Tibial nerve (tissue), 4 donors: ENCODE data around the gene PIK3CB. TPM values are rescaled to one million over a fixed set of nuclear protein-coding genes. Genes with fewer than 3 reads are reported as not detected.
"Not testable (repeated sequence)": the region's sequence is repeated elsewhere in the genome, so short reads cannot be mapped to it uniquely, and the experiment has no call there.

Experiments
- DNase-seq, 2 donors: peaks; one replicate each; pipeline ENCODE4 v3.0.0-alpha.2; 2019; ENCODE audit warnings: low spot score in 2 of 2
- H3K27ac ChIP-seq, 4 donors: fragments of 200-600 bp; sonication (generic) in 3 of 4; one replicate each; pipeline ENCODE4 v1.5.1; 2017 to 2019; ENCODE audit warnings: mild to moderate bottlenecking in 1 of 4
- H3K27me3 ChIP-seq, 2 donors: fragments of 200-600 bp; sonication (generic) in 1 of 2; one replicate each; pipeline versions ENCODE4 v1.5.1 to v1.6.0; 2017 to 2019
- H3K36me3 ChIP-seq, 3 donors: fragments of 200-600 bp; sonication (generic); one replicate each; pipeline ENCODE4 v1.5.1; 2018 to 2019
- H3K4me1 ChIP-seq, 4 donors: fragments of 200-600 bp; sonication (generic) in 3 of 4; one replicate each; pipeline ENCODE4 v1.5.1; 2017 to 2019
- H3K4me3 ChIP-seq, 4 donors: fragments of 200-600 bp; sonication (generic) in 3 of 4; one replicate each; pipeline ENCODE4 v1.5.1; 2017 to 2019; ENCODE audit warnings: mild to moderate bottlenecking in 1 of 4, moderate library complexity in 1 of 4
- H3K9me3 ChIP-seq, 4 donors: fragments of 200-600 bp; sonication (generic) in 3 of 4; one replicate each; pipeline ENCODE4 v1.5.1; 2017 to 2019
- CTCF ChIP-seq, 5 experiments: fragments of 200-600 bp in 3 of 5; fragments of 450-650 bp in 2 of 5; sonication (generic) in 3 of 5; IDR thresholded peaks; one replicate each; pipeline ENCODE4 v1.5.1; 2016 to 2019; ENCODE audit warnings: antibody characterized with exemption in 5 of 5, mild to moderate bottlenecking in 3 of 5, moderate library complexity in 2 of 5
- EP300 ChIP-seq, 2 donors: sonication (generic); formaldehyde crosslinking; IDR thresholded peaks; one replicate each; pipeline ENCODE4 v1.6.1; 2017; ENCODE audit warnings: antibody characterized with exemption in 2 of 2, mild to moderate bottlenecking in 1 of 2
- POLR2A ChIP-seq, 2 donors: fragments of 450-650 bp; IDR thresholded peaks; one replicate each; pipeline ENCODE4 v1.6.1; 2017; ENCODE audit warnings: antibody characterized with exemption in 2 of 2, mild to moderate bottlenecking in 2 of 2, moderate library complexity in 2 of 2
- WGBS, 2 donors: methylation state at CpG; one replicate each; pipeline ENCODE4 v1.1.5; 2018; 5-methylcytosine and 5-hydroxymethylcytosine counted together
- total RNA-seq, 4 donors: library from RNA; depleted of rRNA; stranded (reverse); fragments of >200 nt; gene quantifications; one replicate each; pipeline ENCODE4 v1.1.0, GENCODE V29; 2016

Gene PIK3CB
- total RNA-seq, 4 donors from 2014 or later: 11.2 to 32.1 (median 27.2) TPM

GRCh38 chr3:138835397-138835757 is 649 bp upstream of the PIK3CB start:
- Histone ChIP-seq H3K27me3 (no peaks in the 10 kb centered on the region), H3K4me3 (peak overlapping the region; percentile 80 to 97 (median 88)), H3K9me3 (peaks cover 0 to 4% (median 0%) of the 10 kb centered on the region in 4 donors), H3K27ac (peak overlapping the region; percentile 82 to 94 (median 91)), H3K36me3 (no peaks in the 10 kb centered on the region), H3K4me1 (peaks cover 0 to 21% (median 3%) of the 10 kb centered on the region in 4 donors)
- whole genome bisulfite sequencing, 2 donors: 46 to 49% methylated on average over 4 of the region's 4 CpGs
- DNase-seq: no peak
- TF ChIP-seq EP300 (IDR thresholded peaks at IDR 0.05) (no peak), CTCF (IDR thresholded peaks at IDR 0.05) (no peak), POLR2A (IDR thresholded peaks at IDR 0.05) (no peak)

- peak in 3 of 5 experiments; percentile 5 to 54 (median 27) for TF ChIP-seq CTCF (IDR thresholded peaks at IDR 0.05)
- no peak for TF ChIP-seq POLR2A (IDR thresholded peaks at IDR 0.05)
- peak in 1 of 2 donors; percentile 10 for TF ChIP-seq EP300 (IDR thresholded peaks at IDR 0.05)
- H3K27me3 ChIP-seq: no peaks in the 10 kb centered on the region
- H3K9me3 ChIP-seq: peaks cover 0 to 4% (median 0%) of the 10 kb centered on the region in 4 donors
- H3K4me1 ChIP-seq: peaks cover 0 to 21% (median 3%) of the 10 kb centered on the region in 4 donors
- no peaks in the 10 kb centered on the region for H3K36me3 ChIP-seq
- H3K4me3 ChIP-seq: peak overlapping the region; percentile 80 to 97 (median 88)
- peak overlapping the region; percentile 82 to 94 (median 91) for H3K27ac ChIP-seq
- peak in 1 of 2 donors; percentile 11 for DNase-seq
- WGBS, 2 donors: 0 to 2% methylated on average over 14 to 20 of the region's 43 CpGs
Measured at GRCh38 chr3:138833899-138834595, 681 bp downstream of the PIK3CB start.

- H3K27ac ChIP-seq, H3K36me3 ChIP-seq, H3K9me3 ChIP-seq, DNase-seq, H3K4me3 ChIP-seq, H3K27me3 ChIP-seq: not testable (repeated sequence)
- H3K4me1 ChIP-seq: peaks cover 0 to 21% (median 3%) of the 10 kb centered on the region in 4 donors
- 95 to 97% methylated on average over 27 of the region's 27 CpGs for WGBS, 2 donors
Measured at GRCh38 chr3:138832473-138833057, 2.2 kb downstream of the PIK3CB start.

GRCh38 chr3:138829886-138830510 is 4.7 kb downstream of the PIK3CB start:
- TF ChIP-seq POLR2A (IDR thresholded peaks at IDR 0.05) (no peak), EP300 (IDR thresholded peaks at IDR 0.05) (no peak), CTCF (IDR thresholded peaks at IDR 0.05) (no peak)
- no peak overlapping the region for H3K4me3 ChIP-seq
- no peak overlapping the region for H3K27ac ChIP-seq
- H3K27me3 ChIP-seq: no peaks in the 10 kb centered on the region
- peaks cover 0 to 13% (median 0%) of the 10 kb centered on the region in 4 donors for H3K4me1 ChIP-seq
- no peak for DNase-seq
- H3K36me3 ChIP-seq: peaks cover 0 to 10% (median 0%) of the 10 kb centered on the region in 3 donors
- WGBS, 2 donors: 93 to 95% methylated on average over 15 of the region's 15 CpGs
- peaks cover 0 to 4% (median 0%) of the 10 kb centered on the region in 4 donors for H3K9me3 ChIP-seq

- WGBS, 2 donors: 98% methylated on average over 3 of the region's 3 CpGs
- Histone ChIP-seq H3K27ac (no peak overlapping the region), H3K36me3 (peaks cover 0 to 13% (median 0%) of the 10 kb centered on the region in 3 donors), H3K9me3 (peaks cover 0 to 4% (median 0%) of the 10 kb centered on the region in 4 donors), H3K4me3 (no peak overlapping the region), H3K27me3 (no peaks in the 10 kb centered on the region), H3K4me1 (peaks cover 0 to 16% (median 0%) of the 10 kb centered on the region in 4 donors)
- no peak for TF ChIP-seq CTCF (IDR thresholded peaks at IDR 0.05)
- TF ChIP-seq POLR2A (IDR thresholded peaks at IDR 0.05): no peak
- no peak for TF ChIP-seq EP300 (IDR thresholded peaks at IDR 0.05)
- no peak for DNase-seq
Measured at GRCh38 chr3:138829097-138829496, 5.6 kb downstream of the PIK3CB start.
